HUES64 (cell line): ENCODE measurements around the gene XAGE2. TPM values are rescaled to one million over a fixed set of nuclear protein-coding genes. Genes with fewer than 3 reads are reported as not detected.
"Not testable (repeated sequence)": the region's sequence is repeated elsewhere in the genome, so short reads cannot be mapped to it uniquely, and the experiment has no call there.

Experiments used
- H3K27ac ChIP-seq: 2 replicates; pipeline ENCODE4 v1.7.0; 2013; ENCODE audit warnings: low read depth, low read length, inconsistent platforms
- H3K27me3 ChIP-seq: 2 replicates; pipeline ENCODE4 v1.6.1; 2013; ENCODE audit warnings: mild to moderate bottlenecking, low read length; ENCODE audit not compliant: insufficient read depth
- H3K36me3 ChIP-seq: 2 replicates; pipeline ENCODE4 v1.6.1; 2013; ENCODE audit warnings: mild to moderate bottlenecking, low read length; ENCODE audit not compliant: insufficient read depth
- H3K4me1 ChIP-seq: 2 replicates; pipeline ENCODE4 v1.6.1; 2013; ENCODE audit warnings: mild to moderate bottlenecking, low read length, moderate library complexity; ENCODE audit not compliant: insufficient read depth
- H3K4me3 ChIP-seq: 2 replicates; pipeline ENCODE4 v1.5.1; 2013; ENCODE audit warnings: mild to moderate bottlenecking, low read length, moderate library complexity
- H3K9ac ChIP-seq: 2 replicates; pipeline ENCODE4 v1.6.1; 2013; ENCODE audit warnings: mild to moderate bottlenecking, low read depth, low read length
- H3K9me3 ChIP-seq: 2 replicates; pipeline ENCODE4 v1.6.1; 2013; ENCODE audit warnings: low read depth, low read length; ENCODE audit not compliant: insufficient read depth
- WGBS: fragments of 150-250, 120-280 bp; methylation state at CpG from one replicate; pipeline ENCODE4 v1.1.7; 2013; ENCODE audit warnings: missing lambda C conversion rate; 5-methylcytosine and 5-hydroxymethylcytosine counted together
- polyA plus RNA-seq, 2 experiments: library from polyadenylated mRNA; stranded (reverse); fragments of 50-300 nt; gene quantifications; one replicate each; pipeline ENCODE4 v1.2.3, GENCODE V29; 2013

XAGE2 gene, protein sequence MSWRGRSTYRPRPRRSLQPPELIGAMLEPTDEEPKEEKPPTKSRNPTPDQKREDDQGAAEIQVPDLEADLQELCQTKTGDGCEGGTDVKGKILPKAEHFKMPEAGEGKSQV
- polyA plus RNA-seq (2013, experiment 1 of 2) = not detected
- polyA plus RNA-seq (2013, experiment 2 of 2) = not detected

DNA sequence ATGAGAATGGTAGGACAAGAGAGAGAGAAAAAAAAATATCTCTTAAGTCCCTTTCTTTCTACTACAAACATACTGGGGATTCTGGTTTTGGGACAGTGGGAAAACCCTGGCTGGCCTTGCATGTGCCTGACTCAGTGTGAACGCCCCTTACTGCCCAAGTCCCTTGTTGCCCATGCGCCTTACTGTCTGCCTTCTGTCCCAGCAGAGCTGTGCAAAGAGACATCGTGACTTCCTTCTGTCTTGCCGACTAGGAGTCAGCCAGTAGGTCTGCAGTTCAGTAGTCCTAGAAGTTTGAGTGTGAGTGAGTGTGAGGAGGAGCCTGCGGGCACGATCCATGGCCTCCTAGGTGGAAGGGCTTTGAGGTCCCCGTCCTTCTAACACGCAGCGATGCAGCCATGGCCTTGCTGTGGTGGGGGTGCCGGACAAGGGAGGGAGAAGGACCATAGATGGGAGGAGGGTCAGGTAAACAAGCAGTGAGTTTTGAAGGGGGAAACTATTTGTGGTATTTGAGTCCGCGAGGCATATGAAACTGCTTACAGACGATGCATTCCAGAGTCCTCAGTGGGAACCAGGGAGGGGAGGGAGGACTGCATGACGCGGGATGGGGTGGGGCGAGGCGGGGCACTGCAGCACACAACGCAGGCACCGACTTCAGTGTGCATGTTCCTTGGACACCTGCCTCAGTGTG, at the start of gene XAGE2:
Gene XAGE2 (plus strand): TSS at position 654 of the 688 bp plus-strand sequence. CDS start 994 bp downstream, outside the sequence.
- no peaks in the 10 kb centered on the region for H3K4me1 ChIP-seq
- no peak within 1 kb of the TSS for H3K27ac ChIP-seq
- no peak within 1 kb of the TSS for H3K9ac ChIP-seq
- H3K36me3 ChIP-seq = no peaks in the 10 kb centered on the region
- H3K4me3 ChIP-seq = no peak within 1 kb of the TSS
- H3K27me3 ChIP-seq = no peaks in the 10 kb centered on the region
- H3K9me3 ChIP-seq = no peaks in the 10 kb centered on the region
- 94% methylated on average over 19 of the region's 19 CpGs for WGBS

DNA sequence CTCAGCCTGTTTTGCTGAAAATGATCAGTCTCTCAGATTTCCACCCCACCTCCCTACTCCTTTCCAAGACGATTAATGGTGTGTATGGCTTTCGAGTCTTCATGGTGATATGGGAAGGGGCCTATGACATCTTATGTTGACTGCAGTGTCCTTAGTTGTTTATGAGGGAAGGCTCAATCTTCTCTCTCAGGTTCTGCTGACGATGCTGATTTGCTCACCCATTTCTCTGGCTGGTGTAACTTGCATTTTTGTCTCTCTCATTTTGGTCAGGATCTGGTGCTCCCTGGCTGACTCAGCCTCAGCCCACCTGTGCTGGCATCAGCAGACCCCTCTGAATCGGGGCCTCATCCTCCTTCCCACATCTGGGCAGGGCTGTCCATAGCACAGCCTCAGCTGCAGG, 31.4 kb upstream of the XAGE2 start:
- Histone ChIP-seq H3K36me3 (no peaks in the 10 kb centered on the region), H3K9me3 (no peaks in the 10 kb centered on the region), H3K27ac (no peak overlapping the region), H3K4me3 (no peak overlapping the region), H3K9ac (no peak overlapping the region), H3K27me3 (no peaks in the 10 kb centered on the region), H3K4me1 (no peaks in the 10 kb centered on the region)
- WGBS = 88% methylated on average over 3 of the region's 4 CpGs

DNA sequence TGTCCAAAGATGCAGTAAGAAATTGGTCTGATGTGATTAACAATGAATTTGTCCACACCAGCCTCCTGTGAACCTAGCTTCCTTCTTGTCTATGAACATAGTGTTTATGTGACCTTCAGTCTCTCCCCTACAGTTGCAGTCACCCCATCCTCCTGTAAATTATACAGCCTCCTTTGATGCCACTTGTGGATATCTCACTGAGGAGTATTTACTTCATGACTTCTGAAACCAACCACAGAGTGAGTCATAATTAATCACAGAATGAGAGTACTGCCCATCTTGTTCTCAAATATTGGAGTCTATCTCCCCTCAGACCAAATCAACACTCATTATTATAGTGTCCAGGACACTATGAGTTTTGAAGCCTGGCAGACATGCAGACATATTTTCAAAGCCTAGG, 27.3 kb upstream of the XAGE2 start:
- Histone ChIP-seq H3K36me3 (no peaks in the 10 kb centered on the region), H3K4me1 (no peaks in the 10 kb centered on the region), H3K4me3 (no peak overlapping the region), H3K9me3 (no peaks in the 10 kb centered on the region), H3K27ac (no peak overlapping the region), H3K27me3 (no peaks in the 10 kb centered on the region), H3K9ac (no peak overlapping the region)

DNA sequence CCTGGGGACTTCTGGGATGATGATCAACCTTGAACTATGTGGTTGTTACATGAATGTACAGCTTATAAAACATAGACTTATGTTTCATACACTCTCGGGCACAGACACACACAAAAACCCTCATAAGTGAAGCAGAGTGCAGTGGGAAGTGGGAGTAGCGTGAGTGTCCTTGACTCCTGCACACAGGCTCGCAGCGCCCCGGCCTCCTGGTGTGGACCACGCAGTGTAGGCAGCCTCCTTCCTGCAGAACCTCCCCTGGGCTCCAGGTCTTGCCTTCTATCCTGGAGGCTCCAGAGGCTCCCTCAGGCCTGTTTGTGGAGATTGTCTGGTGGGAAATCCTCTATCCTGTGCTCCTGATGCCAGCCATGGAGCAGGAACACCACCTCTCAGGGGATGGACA, 25.7 kb upstream of the XAGE2 start:
- H3K27me3 ChIP-seq, H3K4me1 ChIP-seq, H3K36me3 ChIP-seq, H3K4me3 ChIP-seq, H3K9me3 ChIP-seq, H3K9ac ChIP-seq, H3K27ac ChIP-seq: not testable (repeated sequence)
- WGBS = 96% methylated on average over 5 of the region's 6 CpGs

DNA sequence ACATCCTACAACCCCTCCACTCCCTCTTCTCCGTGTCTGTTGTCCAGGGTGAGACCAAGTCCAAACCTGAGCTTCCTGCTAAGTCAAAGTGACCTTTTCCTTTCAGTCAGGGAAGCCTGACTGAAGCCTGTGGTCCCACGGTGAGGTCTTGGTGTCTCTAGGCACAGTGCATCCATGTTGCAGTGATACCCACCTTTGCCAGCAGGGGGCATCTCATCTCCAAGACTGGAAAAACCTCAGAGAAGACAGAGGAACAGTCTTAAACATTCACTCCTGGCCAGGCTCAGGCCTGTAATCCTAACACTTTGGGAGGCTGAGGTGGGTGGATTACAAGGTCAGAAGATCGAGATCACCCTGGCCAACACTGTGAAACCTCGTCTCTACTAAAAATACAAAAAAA, 23.4 kb upstream of the XAGE2 start:
- not testable (repeated sequence) for H3K36me3 ChIP-seq, H3K27ac ChIP-seq, H3K4me3 ChIP-seq, H3K27me3 ChIP-seq, H3K9me3 ChIP-seq, H3K9ac ChIP-seq, H3K4me1 ChIP-seq
- WGBS = 61% methylated on average over 3 of the region's 4 CpGs

DNA sequence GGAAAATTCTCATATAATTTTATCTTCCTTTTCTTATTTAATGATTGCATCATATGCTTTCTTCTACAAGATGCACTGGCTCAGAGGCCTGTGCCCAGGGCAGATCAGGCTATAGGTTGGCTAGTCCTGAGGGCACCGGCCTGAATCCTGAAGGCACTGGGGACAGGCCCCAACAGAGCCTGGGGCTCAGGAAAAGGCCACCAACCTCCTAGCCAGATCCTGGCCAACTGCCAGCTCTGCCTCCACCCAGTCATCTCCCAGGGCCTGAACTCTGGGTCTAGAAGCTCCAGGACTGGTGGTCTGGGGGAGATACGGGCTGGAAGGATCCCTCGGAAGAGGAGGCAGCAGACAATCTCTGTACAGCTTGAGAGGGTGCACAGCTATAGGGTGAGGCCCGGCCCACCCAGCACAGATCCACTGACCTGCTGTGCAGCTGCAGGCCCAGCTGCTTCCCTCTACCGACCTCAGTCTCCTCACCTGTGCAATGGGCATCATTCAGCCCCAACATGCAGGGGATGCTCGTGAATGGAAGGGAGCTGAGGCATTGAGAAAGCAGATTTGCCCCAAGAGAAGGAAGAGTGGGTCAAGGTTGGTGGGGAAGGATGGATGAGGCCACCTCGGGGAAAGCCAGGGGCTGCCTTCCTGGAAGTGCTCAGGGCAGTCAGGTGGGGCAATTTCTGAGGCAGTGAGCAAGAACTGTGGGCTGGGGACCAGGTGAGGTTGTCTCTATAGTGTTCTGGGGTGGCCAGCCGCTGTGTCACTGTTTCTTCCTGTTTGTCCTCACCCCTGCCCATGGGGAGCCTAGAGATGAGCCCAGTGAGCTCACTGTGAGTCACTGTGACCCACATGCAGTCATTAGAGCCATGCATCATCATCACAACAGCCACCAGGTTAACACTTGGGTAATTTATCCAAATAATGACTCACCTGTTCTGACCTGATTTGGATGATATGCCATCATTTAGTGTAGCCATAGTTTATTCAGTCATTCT, 22.4 kb upstream of the XAGE2 start:
- Histone ChIP-seq H3K27me3 (no peaks in the 10 kb centered on the region), H3K4me3 (no peak overlapping the region), H3K27ac (no peak overlapping the region), H3K36me3 (no peaks in the 10 kb centered on the region), H3K9me3 (no peaks in the 10 kb centered on the region), H3K4me1 (no peaks in the 10 kb centered on the region), H3K9ac (no peak overlapping the region)
- 85% methylated on average over 8 of the region's 8 CpGs for WGBS

DNA sequence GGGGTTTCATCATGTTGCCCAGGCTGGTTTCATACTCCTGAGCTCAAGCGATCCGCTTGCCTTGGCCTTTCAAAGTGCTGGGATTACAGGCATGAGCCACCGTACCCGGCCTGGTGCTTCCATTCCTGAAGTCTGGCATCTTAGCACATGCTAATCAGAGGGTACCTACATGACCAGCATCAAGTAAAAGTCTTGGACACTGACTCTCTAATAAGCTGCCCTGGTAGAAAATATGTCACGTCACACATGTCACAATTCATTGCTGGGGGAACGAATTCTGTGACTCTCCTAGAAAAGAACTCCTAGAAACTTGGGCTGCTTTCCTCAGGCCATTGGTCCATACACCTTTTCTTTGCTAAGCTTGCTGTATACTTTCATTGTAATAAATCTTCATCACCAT, 19.1 kb upstream of the XAGE2 start:
- H3K36me3 ChIP-seq = no peaks in the 10 kb centered on the region
- no peak overlapping the region for H3K9ac ChIP-seq
- H3K4me1 ChIP-seq = peaks cover 11% of the 10 kb centered on the region
- H3K27ac ChIP-seq = no peak overlapping the region
- H3K9me3 ChIP-seq = no peaks in the 10 kb centered on the region
- WGBS = 95% methylated on average over 6 of the region's 6 CpGs
- H3K27me3 ChIP-seq = no peaks in the 10 kb centered on the region
- H3K4me3 ChIP-seq = no peak overlapping the region

DNA sequence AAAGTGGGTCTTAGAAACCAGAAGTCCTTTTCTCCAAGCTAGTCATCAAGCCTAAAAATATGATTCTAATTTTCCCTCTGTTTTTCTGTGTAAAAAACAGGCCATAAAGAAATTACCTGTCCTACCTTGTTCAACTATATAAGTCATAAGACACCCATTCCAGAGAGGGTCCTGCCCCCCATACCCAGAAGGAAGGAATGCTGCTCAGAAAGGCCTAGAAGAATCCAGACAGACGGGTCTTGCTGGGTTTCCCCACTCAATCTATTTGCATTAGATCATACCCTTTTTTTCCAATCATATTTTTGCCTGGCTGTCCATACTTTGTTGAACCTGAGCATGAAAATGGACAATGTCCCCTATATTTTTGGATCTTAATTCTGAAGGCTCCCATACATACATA, 16.3 kb upstream of the XAGE2 start:
- Histone ChIP-seq H3K36me3 (no peaks in the 10 kb centered on the region), H3K4me1 (peaks cover 11% of the 10 kb centered on the region), H3K27me3 (no peaks in the 10 kb centered on the region), H3K27ac (no peak overlapping the region), H3K9ac (no peak overlapping the region), H3K4me3 (no peak overlapping the region), H3K9me3 (no peaks in the 10 kb centered on the region)
- 67% methylated on average over 1 of the region's 1 CpG for WGBS

DNA sequence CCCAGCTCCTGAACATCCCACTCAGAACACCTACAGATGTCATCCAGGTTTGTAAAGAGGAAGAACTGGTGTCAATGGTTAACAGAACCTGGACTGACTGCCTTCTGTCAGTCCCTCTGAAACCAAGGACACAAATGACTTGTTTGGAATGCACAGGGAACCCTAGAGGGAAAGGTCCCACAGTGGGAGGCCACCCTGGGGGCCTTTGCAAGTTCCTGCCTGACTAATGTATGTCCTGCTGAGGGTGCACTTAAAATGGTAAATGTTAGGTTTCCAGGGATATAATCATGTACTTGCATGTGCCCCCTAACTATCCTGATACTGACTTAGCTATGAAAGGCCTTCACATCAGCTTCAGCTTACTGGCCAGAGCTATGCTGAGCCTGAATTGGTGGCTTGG, 15.0 kb upstream of the XAGE2 start:
- H3K27ac ChIP-seq = no peak overlapping the region
- H3K4me1 ChIP-seq = peaks cover 11% of the 10 kb centered on the region
- H3K9ac ChIP-seq = no peak overlapping the region
- H3K9me3 ChIP-seq = no peaks in the 10 kb centered on the region
- no peaks in the 10 kb centered on the region for H3K27me3 ChIP-seq
- no peaks in the 10 kb centered on the region for H3K36me3 ChIP-seq
- no peak overlapping the region for H3K4me3 ChIP-seq

DNA sequence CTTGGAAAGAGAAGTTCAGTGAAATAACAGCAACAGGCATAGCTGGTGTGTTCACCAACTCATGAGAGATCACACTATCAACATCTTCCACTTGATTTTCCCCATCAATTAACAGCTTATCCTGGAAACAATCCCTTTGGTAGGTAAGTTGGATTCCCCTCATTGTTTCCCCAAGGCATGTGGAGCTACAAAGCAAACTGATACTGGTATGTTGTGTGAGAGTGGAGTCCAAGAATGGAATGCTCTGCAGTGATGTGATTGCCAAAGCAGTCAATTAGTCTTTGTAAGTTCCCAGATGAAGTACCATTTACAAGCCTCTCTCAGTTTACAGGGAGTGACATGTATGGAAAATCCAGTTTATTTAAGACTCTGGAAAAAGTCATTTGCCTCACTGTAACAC, 13.7 kb upstream of the XAGE2 start:
- Histone ChIP-seq H3K4me1 (peaks cover 11% of the 10 kb centered on the region), H3K9me3 (no peaks in the 10 kb centered on the region), H3K4me3 (no peak overlapping the region), H3K27me3 (no peaks in the 10 kb centered on the region), H3K36me3 (no peaks in the 10 kb centered on the region), H3K9ac (no peak overlapping the region), H3K27ac (no peak overlapping the region)

DNA sequence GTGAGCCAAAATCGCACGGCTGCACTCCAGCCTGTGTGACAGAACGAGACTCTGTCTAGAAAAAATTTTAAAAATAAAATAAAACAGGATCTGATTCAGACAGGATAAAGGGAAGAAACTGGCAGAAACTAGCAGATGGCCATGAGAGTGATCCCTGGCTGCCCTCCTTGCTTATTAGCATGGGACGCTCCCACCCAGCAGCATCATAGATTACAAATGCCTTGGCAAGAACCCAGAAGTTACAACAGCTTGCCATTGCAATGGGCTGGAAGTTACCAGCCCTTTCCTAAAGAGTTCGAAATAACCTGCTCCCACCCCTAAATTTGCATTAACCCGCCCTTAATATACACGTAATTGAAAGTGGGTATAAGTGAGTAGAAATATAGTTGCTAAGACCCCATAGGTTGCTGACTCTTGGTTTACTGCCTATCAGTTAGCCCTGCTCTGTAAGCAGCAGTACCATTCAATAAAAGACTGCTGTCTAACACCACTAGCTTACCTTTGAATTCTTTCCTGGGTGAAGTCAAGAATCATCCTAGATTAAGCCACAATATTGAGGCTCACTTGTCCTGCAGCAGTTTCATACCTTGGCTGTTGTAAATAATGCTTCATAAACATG, 9.1 kb upstream of the XAGE2 start:
- Histone ChIP-seq H3K9ac (no peak overlapping the region), H3K4me1 (no peaks in the 10 kb centered on the region), H3K36me3 (no peaks in the 10 kb centered on the region), H3K27ac (no peak overlapping the region), H3K9me3 (no peaks in the 10 kb centered on the region), H3K4me3 (no peak overlapping the region), H3K27me3 (no peaks in the 10 kb centered on the region)
- 96% methylated on average over 5 of the region's 7 CpGs for WGBS
